ENCODE results near the gene SLCO4A1.

SLCO4A1 gene

DNA sequence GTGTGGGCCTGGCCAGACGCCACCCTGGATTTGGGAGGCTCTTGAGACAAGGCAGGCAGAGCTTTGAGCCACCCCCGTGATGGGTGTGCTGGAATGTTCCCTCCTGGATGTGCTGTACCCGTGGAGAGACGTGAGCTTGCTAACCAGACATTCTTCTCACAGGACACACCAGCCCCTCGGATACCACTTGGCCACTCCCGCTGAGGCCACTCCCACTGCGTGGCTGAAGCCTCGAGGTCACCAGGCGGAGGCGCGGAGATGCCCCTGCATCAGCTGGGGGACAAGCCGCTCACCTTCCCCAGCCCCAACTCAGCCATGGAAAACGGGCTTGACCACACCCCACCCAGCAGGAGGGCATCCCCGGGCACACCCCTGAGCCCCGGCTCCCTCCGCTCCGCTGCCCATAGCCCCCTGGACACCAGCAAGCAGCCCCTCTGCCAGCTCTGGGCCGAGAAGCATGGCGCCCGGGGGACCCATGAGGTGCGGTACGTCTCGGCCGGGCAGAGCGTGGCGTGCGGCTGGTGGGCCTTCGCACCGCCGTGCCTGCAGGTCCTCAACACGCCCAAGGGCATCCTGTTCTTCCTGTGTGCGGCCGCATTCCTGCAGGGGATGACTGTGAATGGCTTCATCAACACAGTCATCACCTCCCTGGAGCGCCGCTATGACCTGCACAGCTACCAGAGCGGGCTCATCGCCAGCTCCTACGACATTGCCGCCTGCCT lies 14.1 kb downstream of the SLCO4A1 start:
- no peak overlapping the region for H3K4me3 ChIP-seq (ENCODE audit: low read depth, low read length)
- H3K9me3 ChIP-seq (ENCODE audit: control insufficient read depth, insufficient read depth, low read depth, low read length) = no peaks in the 10 kb centered on the region
- H3K27ac ChIP-seq (ENCODE audit: low read depth, low read length) = no peak overlapping the region; the same call in 1 of the 2 replicates
- H3K36me3 ChIP-seq (ENCODE audit: control insufficient read depth, insufficient read depth, low read length) = no peaks in the 10 kb centered on the region; the same call in 1 of the 2 replicates
- peaks cover 14% of the 10 kb centered on the region for H3K4me1 ChIP-seq (ENCODE audit: control insufficient read depth, insufficient read depth, low read length)
- no peak overlapping the region for H3K9ac ChIP-seq (ENCODE audit: low read length)
- peaks cover 8% of the 10 kb centered on the region; the same call in 1 of the 2 replicates for H3K27me3 ChIP-seq (ENCODE audit: control insufficient read depth, insufficient read depth, low read length)

DNA sequence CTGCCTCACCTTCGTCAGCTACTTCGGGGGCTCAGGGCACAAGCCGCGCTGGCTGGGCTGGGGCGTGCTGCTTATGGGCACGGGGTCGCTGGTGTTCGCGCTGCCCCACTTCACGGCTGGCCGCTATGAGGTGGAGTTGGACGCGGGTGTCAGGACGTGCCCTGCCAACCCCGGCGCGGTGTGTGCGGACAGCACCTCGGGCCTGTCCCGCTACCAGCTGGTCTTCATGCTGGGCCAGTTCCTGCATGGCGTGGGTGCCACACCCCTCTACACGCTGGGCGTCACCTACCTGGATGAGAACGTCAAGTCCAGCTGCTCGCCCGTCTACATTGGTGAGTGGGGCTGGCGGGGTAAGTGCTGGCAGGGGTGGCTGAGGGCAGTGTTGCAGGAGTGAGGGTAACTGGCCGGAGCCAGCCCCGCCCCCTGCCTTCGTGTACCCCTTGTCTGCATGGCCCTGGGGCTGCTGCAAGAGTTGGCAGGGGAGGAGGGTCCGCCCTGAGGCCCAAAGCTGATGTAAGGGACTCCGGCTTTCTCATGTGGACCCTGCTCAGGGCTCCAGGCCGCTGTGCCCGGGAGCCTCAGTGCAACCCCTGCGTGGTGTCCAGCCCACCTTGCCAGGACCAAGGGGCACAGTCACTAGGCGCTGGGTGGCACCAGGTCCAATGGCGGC lies 14.8 kb downstream of the SLCO4A1 start:
- no peak overlapping the region for H3K27ac ChIP-seq (ENCODE audit: low read depth, low read length)
- peaks cover 5% of the 10 kb centered on the region; the same call in 1 of the 2 replicates for H3K27me3 ChIP-seq (ENCODE audit: control insufficient read depth, insufficient read depth, low read length)
- no peak overlapping the region for H3K4me3 ChIP-seq (ENCODE audit: low read depth, low read length)
- H3K36me3 ChIP-seq (ENCODE audit: control insufficient read depth, insufficient read depth, low read length) = no peaks in the 10 kb centered on the region; the same call in 1 of the 2 replicates
- H3K9ac ChIP-seq (ENCODE audit: low read length) = no peak overlapping the region
- peaks cover 9% of the 10 kb centered on the region; the same call in 1 of the 2 replicates for H3K4me1 ChIP-seq (ENCODE audit: control insufficient read depth, insufficient read depth, low read length)
- no peaks in the 10 kb centered on the region for H3K9me3 ChIP-seq (ENCODE audit: control insufficient read depth, insufficient read depth, low read depth, low read length)

DNA sequence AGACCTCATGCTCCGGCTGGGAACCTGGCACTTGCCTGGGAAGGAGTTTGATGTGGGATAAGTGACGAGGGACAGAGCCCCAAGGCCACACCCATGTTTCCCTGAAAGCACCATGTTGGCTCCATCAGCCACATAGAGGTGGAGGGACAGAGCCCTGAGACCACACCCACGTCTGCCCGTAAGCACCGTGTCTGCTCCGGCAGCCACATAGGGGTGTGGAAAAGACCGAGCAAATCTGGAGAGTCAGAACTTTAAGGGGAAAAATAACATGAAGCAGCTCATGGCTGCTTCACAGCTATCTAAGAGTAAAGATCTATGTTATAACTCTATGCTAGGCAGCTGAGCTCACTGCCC lies 15.3 kb downstream of the SLCO4A1 start:
- Histone ChIP-seq H3K27ac (ENCODE audit: low read depth, low read length) (no peak overlapping the region), H3K27me3 (ENCODE audit: control insufficient read depth, insufficient read depth, low read length) (peaks cover 5% of the 10 kb centered on the region; the same call in 1 of the 2 replicates), H3K36me3 (ENCODE audit: control insufficient read depth, insufficient read depth, low read length) (no peaks in the 10 kb centered on the region; the same call in 1 of the 2 replicates), H3K4me3 (ENCODE audit: low read depth, low read length) (no peak overlapping the region), H3K9me3 (ENCODE audit: control insufficient read depth, insufficient read depth, low read depth, low read length) (no peaks in the 10 kb centered on the region), H3K9ac (ENCODE audit: low read length) (no peak overlapping the region), H3K4me1 (ENCODE audit: control insufficient read depth, insufficient read depth, low read length) (peaks cover 5% of the 10 kb centered on the region; the same call in 1 of the 2 replicates)

DNA sequence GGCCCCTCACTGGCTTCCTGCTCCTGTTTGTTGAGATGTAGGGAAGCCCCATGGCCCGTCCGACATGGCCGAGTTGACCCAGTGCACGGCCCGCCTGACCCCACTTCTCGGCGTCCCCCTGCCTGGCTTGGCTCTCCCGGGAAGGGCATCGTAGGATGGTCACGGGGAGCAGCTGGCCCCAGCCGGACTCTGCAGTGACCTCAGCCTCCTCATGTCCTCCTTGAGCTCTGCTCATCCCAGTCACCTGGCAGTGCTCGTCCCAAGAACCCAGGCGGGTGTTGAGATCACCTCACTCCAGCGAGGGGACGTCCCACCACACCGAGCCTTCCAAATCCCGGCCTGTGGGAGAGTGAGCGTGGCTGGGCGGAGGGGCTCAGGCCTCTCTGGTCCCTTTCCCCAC lies 15.7 kb downstream of the SLCO4A1 start:
- H3K4me1 ChIP-seq (ENCODE audit: control insufficient read depth, insufficient read depth, low read length) = peaks cover 2% of the 10 kb centered on the region; the same call in 1 of the 2 replicates
- no peak overlapping the region for H3K9ac ChIP-seq (ENCODE audit: low read length)
- no peaks in the 10 kb centered on the region for H3K9me3 ChIP-seq (ENCODE audit: control insufficient read depth, insufficient read depth, low read depth, low read length)
- H3K27me3 ChIP-seq (ENCODE audit: control insufficient read depth, insufficient read depth, low read length) = peaks cover 3% of the 10 kb centered on the region; the same call in 1 of the 2 replicates
- no peaks in the 10 kb centered on the region; the same call in 1 of the 2 replicates for H3K36me3 ChIP-seq (ENCODE audit: control insufficient read depth, insufficient read depth, low read length)
- H3K27ac ChIP-seq (ENCODE audit: low read depth, low read length) = no peak overlapping the region
- no peak overlapping the region for H3K4me3 ChIP-seq (ENCODE audit: low read depth, low read length)

DNA sequence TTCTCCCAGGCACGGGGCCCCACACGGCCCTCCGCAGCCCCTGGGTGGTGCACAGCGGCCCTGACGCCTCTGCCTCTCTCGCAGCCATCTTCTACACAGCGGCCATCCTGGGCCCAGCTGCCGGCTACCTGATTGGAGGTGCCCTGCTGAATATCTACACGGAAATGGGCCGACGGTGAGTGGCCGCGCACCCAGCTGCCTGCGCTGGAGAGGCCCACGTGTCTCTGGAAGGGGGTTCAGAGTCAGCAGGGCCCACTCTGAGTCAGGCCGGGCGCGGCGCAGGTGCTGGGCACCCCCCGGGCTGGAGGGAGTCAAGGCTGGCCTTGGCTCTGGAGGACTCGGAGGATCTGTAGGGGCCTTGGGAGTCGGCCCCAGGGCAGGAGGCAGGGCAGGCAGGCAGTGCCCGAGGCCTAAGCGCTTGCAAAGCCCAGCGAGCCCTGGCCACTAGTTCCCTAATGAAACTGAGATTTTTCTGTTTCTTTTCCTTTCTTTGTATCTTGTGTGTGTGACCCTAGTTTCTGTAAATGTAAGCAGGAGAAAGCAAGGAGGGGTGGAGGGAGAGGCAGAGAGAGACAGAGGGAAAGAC lies 16.4 kb downstream of the SLCO4A1 start:
- Histone ChIP-seq H3K9me3 (ENCODE audit: control insufficient read depth, insufficient read depth, low read depth, low read length) (no peaks in the 10 kb centered on the region), H3K27me3 (ENCODE audit: control insufficient read depth, insufficient read depth, low read length) (no peaks in the 10 kb centered on the region), H3K4me3 (ENCODE audit: low read depth, low read length) (no peak overlapping the region), H3K9ac (ENCODE audit: low read length) (no peak overlapping the region), H3K4me1 (ENCODE audit: control insufficient read depth, insufficient read depth, low read length) (peaks cover 8% of the 10 kb centered on the region; the same call in 1 of the 2 replicates), H3K36me3 (ENCODE audit: control insufficient read depth, insufficient read depth, low read length) (no peaks in the 10 kb centered on the region; the same call in 1 of the 2 replicates), H3K27ac (ENCODE audit: low read depth, low read length) (no peak overlapping the region)

DNA sequence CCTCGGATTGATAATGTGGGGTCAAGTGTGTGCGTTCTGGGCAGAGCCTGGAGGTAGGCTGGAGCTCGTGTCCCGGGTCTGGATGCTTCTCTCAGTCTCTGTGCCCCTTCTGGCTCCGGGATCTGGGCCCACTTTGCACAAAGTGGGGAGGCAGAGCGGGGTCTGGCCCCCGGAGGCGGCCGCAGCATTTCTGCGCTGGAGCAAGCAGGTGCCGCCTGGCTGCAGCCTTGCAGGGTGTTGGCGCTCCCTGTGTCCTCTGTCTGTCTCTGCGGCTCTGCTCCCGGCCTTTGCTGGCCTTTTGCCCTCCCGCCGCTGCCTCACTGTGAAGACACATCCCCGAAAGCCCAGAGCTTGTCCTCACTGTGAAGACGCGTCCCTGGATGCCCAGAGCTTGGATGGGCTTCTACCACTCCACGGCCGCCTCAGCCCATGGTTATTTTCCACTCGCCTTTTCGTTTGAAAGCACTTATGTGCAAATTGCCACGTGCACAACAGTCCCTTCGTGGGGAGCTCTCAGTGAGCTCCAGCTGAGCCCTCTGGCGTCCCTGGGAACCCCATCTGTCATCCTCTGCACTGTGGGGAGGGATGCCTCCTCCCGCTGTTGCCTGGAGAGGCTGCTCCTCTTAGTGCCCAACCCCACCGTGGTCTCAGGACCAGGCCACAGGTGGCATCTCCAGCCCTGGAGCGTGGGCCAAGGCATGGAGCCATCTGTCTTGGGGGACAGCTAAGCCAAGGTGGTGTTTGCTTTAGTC lies 17.4 kb downstream of the SLCO4A1 start:
- no peak overlapping the region for H3K4me3 ChIP-seq (ENCODE audit: low read depth, low read length)
- no peak overlapping the region for H3K27ac ChIP-seq (ENCODE audit: low read depth, low read length)
- H3K4me1 ChIP-seq (ENCODE audit: control insufficient read depth, insufficient read depth, low read length) = peaks cover 8% of the 10 kb centered on the region; the same call in 1 of the 2 replicates
- H3K36me3 ChIP-seq (ENCODE audit: control insufficient read depth, insufficient read depth, low read length) = no peaks in the 10 kb centered on the region; the same call in 1 of the 2 replicates
- no peaks in the 10 kb centered on the region for H3K9me3 ChIP-seq (ENCODE audit: control insufficient read depth, insufficient read depth, low read depth, low read length)
- no peaks in the 10 kb centered on the region for H3K27me3 ChIP-seq (ENCODE audit: control insufficient read depth, insufficient read depth, low read length)
- H3K9ac ChIP-seq (ENCODE audit: low read length) = no peak overlapping the region

DNA sequence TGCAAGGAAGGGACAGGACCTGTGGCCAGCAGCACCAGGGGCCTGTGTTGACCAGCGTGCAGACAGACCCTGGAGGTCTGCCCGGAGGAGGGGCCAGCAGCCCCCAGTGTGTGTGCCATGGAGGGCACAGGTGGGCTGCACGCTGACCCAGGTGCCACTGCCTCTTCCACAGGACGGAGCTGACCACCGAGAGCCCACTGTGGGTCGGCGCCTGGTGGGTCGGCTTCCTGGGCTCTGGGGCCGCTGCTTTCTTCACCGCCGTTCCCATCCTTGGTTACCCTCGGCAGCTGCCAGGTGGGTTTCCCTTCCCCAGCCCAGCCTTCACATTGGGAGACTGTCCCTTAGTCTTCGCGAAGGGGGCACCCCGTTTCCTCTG lies 17.9 kb downstream of the SLCO4A1 start:
- Histone ChIP-seq H3K27ac (ENCODE audit: low read depth, low read length) (no peak overlapping the region), H3K4me1 (ENCODE audit: control insufficient read depth, insufficient read depth, low read length) (peaks cover 8% of the 10 kb centered on the region; the same call in 1 of the 2 replicates), H3K36me3 (ENCODE audit: control insufficient read depth, insufficient read depth, low read length) (no peaks in the 10 kb centered on the region; the same call in 1 of the 2 replicates), H3K9ac (ENCODE audit: low read length) (no peak overlapping the region), H3K4me3 (ENCODE audit: low read depth, low read length) (no peak overlapping the region), H3K27me3 (ENCODE audit: control insufficient read depth, insufficient read depth, low read length) (no peaks in the 10 kb centered on the region), H3K9me3 (ENCODE audit: control insufficient read depth, insufficient read depth, low read depth, low read length) (no peaks in the 10 kb centered on the region)

DNA sequence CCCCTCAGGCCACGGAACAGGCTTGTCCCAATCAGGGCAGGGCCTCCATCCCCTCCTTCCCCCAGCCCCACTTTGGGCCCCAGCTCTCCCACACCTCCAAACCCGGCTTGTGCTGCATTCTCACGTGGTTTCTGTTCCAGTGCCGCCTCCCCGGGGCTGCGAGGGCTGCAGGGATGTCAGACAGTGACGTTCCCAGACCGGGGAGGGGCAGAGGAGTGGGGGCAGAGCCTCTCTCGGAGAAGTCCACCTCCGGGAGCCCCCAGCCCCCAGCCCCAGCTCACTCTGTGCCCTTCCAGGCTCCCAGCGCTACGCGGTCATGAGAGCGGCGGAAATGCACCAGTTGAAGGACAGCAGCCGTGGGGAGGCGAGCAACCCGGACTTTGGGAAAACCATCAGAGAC lies 18.5 kb downstream of the SLCO4A1 start:
- H3K9ac ChIP-seq (ENCODE audit: low read length) = no peak overlapping the region
- no peak overlapping the region for H3K4me3 ChIP-seq (ENCODE audit: low read depth, low read length)
- H3K27me3 ChIP-seq (ENCODE audit: control insufficient read depth, insufficient read depth, low read length) = no peaks in the 10 kb centered on the region
- H3K4me1 ChIP-seq (ENCODE audit: control insufficient read depth, insufficient read depth, low read length) = peaks cover 8% of the 10 kb centered on the region; the same call in 1 of the 2 replicates
- no peak overlapping the region for H3K27ac ChIP-seq (ENCODE audit: low read depth, low read length)
- no peaks in the 10 kb centered on the region for H3K9me3 ChIP-seq (ENCODE audit: control insufficient read depth, insufficient read depth, low read depth, low read length)
- no peaks in the 10 kb centered on the region; the same call in 1 of the 2 replicates for H3K36me3 ChIP-seq (ENCODE audit: control insufficient read depth, insufficient read depth, low read length)

DNA sequence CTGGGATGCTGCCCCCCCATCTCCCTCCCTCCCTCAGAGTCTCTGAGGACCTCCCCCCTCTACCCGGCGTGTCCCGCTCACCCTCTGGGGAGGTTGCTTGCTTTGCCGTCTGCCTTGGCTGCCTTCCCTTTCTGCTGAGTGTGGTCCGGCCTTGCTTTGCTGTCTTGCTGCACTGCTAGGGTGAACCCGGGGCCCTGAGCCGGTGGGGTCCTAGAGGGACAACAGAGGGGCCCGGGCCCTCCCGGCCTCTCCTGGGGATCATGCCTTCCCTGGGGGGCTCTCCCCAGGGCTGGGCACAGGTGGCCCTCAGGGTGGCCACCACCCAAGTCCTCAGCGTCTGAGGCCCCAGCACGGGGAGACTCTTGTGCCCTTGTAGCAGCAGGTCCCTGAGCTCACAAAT lies 19.3 kb downstream of the SLCO4A1 start:
- Histone ChIP-seq H3K9me3 (ENCODE audit: control insufficient read depth, insufficient read depth, low read depth, low read length) (no peaks in the 10 kb centered on the region), H3K27ac (ENCODE audit: low read depth, low read length) (no peak overlapping the region), H3K4me1 (ENCODE audit: control insufficient read depth, insufficient read depth, low read length) (peaks cover 8% of the 10 kb centered on the region; the same call in 1 of the 2 replicates), H3K36me3 (ENCODE audit: control insufficient read depth, insufficient read depth, low read length) (no peaks in the 10 kb centered on the region), H3K9ac (ENCODE audit: low read length) (no peak overlapping the region), H3K27me3 (ENCODE audit: control insufficient read depth, insufficient read depth, low read length) (no peaks in the 10 kb centered on the region), H3K4me3 (ENCODE audit: low read depth, low read length) (no peak overlapping the region)

DNA sequence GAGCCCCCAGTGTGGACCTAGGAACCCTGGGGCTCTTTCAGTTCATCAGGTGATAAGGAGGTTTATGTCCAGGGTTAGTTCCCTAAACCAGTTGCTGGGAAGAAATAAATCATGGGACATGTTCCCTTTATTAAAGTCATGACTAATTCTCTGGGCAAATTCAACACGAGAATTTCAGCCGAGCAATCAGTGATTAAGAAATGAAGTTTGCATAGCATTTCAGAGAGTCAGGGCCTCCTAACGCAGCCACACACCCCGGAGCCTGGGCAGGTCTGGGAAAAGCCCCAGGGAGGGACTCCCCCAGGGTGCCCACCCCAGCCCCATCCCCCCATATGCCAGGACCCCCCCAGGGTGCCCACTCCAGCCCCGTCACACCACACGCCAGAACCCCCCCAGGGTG lies 20.1 kb downstream of the SLCO4A1 start:
- no peak overlapping the region for H3K27ac ChIP-seq (ENCODE audit: low read depth, low read length)
- peaks cover 8% of the 10 kb centered on the region; the same call in 1 of the 2 replicates for H3K4me1 ChIP-seq (ENCODE audit: control insufficient read depth, insufficient read depth, low read length)
- H3K36me3 ChIP-seq (ENCODE audit: control insufficient read depth, insufficient read depth, low read length) = no peaks in the 10 kb centered on the region
- H3K9me3 ChIP-seq (ENCODE audit: control insufficient read depth, insufficient read depth, low read depth, low read length) = no peaks in the 10 kb centered on the region
- H3K27me3 ChIP-seq (ENCODE audit: control insufficient read depth, insufficient read depth, low read length) = no peaks in the 10 kb centered on the region
- no peak overlapping the region for H3K9ac ChIP-seq (ENCODE audit: low read length)
- H3K4me3 ChIP-seq (ENCODE audit: low read depth, low read length) = no peak overlapping the region

Measured in HUES6 (cell line).